Stimulated activated CD4-positive, alpha-beta T cell treated with anti-CD3 and anti-CD28 coated beads, TNF-alpha, amount 100 ng/mL, for 1 hour (primary cell): ENCODE data around the gene LCK.

Source experiments
- DNase-seq, 3 donors: peaks; one replicate each; pipeline ENCODE4 v3.0.0-alpha.2; 2020; ENCODE audit warnings: low read depth in 3 of 3, low spot score in 1 of 3

The LCK gene

DNA sequence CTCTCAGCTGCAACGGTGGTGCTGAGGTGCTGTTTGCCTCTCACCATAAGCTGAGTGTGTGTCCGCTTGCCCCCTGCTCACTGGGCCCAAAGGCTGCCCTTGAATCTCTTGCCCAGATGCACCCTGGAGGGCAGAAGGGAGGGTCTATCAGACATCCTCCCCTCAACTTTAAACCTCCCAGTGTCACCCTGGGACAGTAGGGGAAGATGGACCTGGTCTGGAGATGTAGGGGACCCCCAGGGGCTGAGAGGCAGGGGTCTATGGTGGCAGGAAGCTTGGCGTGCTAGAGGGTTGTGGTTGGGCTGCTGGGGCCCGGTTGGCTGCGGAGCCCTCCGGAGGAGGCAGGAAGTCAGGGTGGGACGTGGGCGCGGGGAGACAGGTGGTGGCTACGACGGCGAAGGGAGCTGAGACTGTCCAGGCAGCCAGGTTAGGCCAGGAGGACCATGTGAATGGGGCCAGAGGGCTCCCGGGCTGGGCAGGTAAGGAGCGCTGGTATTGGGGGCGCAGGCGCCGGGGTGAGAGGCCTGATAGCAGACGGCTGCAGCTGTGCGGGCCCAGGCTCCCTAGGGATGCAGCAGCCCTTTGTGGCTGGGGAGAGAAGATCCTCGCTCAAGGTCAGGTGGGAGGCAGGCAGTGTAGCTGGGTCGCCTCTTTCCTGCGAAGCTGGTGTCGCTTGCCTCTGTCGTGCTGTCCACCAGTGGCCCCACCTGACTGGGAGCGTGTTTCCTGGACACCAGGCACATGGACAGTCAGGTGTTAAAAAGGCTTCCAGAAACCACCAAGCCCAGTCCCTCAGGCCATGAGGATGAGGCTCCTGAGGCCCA is at the start of gene LCK:
TSS of gene LCK (plus strand) at position 373 of the 824 bp plus-strand sequence. CDS start 23,065 bp downstream, outside the sequence.
- DNase-seq = peak in 1 of 3 donors; percentile 51

DNA sequence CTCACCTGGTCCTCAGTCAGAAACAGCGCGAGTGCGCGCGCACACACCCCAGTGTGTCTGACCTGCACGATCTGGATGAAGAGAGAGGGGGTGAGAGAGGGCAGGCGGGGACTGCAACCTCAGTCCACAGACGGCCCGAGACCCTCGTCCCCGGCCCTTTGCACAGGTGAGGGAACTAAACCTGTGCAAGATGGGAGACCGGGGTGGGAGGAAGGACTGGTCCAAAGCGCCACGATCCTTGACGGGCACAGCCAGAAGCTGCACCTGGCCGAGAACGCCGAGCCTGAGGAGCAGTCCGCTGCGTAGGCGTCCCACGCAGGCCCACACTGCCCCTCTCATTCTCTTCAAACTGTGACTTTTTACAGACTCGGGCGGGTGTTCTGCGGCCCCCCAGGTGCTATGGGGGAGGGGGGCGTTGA is 46.1 kb upstream of the LCK start:
- DNase-seq = no peak

DNA sequence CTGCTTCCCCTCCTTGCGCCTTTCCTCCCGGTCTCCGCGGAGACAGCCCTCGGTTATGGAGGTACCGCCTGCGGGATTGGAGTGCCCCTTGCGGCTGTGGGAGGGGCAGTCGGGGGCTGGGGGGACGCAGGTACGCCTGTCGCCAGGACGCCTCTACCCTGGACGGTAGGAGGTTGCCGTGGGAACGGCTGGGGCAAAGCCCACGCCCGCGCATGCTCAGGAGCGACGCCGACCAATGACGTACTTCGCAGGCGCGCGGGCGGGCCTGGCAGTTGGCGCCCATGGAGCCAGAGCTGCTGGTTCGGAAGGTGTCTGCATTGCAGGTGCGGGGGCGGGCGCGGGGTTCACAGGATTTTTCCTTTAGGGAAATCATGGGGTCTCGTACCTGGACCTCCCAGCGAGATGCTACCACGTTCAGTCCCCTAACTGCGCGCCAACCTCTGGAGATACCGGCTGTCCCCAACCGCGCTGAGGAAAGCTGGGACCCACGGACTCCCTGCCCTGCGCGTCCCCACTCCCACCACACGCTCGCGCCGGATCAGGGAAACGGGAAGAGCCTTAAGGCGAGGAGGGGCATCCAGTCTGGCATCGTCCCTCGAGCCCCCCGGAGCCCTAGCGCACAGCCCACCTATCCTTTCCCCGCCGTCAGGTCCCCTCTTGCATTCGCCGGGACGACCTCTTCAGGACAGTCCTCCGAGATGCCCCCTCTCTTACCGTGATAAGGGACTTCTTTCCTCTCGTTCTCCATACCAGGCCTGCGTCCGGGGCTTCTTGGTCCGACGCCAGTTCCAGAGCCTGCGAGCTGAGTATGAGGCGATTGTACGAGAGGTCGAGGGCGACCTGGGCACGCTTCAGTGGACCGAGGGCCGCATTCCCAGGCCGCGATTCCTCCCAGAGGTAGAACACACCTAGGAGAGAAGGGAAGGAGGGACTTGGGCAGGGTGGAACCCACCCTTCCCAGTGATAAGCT is 45.4 kb upstream of the LCK start, which contains the start of gene IQCC:
TSS of gene IQCC (plus strand) at position 271 of the 970 bp plus-strand sequence. CDS start at position 282, 11 bp downstream.
- peak; percentile 63 to 75 (median 70) for DNase-seq

DNA sequence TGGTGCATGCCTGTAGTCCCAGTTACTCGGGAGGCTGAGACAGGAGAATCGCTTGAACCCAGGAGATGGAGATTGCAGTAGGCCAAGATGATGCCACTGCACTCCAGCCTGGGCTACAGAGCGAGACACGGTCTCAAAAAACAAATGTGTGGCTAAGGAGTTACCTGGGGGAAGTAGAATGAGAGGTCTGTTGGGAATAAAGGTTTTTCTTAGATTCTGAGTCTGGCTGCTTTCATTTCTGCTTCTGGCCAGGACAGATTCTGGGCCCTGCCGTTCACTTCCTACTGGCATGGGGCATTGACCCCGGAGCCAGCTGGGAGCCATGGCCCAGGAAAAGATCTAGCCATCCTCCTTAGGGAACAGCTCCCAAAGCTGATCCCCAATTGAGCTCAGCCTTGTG is 42.6 kb upstream of the LCK start:
- DNase-seq = no peak

DNA sequence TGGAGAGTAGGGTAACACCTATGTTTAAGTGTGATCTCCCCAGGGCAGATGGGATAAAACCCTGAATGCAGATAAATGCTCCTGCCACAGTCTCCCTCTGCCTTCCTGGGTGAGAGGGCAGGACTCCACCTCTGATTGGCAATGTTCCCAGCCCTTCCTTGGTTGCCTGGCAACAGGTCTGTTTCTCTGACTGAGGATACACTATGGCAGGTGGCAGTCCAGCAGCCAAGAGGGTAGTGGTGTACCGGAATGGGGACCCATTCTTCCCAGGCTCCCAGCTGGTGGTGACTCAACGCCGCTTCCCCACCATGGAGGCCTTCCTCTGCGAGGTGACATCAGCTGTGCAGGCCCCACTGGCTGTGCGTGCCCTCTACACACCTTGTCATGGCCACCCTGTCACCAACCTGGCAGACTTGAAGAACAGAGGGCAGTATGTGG is 42.2 kb upstream of the LCK start, which contains the start of gene DCDC2B:
TSS of gene DCDC2B (plus strand) at position 199 of the 438 bp plus-strand sequence. CDS start at position 204, 5 bp downstream.
- DNase-seq = no peak

DNA sequence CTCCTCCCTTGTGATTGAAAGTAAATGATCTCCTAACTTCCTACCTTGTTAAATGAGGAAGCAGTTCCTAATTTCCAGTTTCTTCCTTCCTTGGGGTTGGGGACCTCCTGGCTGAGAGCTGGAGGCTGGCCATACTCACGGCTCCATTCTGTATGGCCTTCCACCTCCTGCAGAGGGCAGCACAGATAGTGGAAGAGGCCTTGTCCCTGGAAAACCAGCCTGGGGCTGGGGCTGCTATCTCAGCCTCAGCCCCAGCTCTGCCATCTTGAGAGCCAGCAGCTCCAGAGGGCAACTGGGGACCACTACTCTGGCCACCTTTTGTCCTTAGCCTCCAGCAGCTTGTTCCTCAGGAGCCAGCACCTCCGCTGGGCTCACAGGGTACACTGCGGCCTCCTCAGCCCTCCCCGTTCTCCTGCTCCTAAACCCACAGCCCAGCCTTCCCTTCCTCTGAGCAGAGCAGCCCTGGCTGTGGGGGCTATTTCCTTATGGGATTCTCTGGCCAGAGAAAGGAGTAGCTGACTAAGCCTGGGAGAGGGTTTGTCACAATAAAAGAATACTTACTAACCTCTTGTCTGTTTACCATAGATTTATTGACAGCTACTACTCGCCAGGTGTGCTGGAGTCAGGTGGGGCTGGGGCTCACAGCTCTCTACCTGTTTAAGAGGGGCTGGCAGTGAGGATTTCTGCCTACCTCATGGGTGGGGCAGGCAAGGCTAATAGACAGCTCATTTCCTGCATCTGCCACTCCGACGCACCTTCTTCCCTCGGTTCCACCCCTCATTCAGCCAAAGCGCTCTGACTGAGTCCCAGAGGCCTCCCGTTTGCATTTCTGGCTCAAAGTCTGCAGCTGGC is 35.2 kb upstream of the LCK start:
- DNase-seq = peak in 2 of 3 donors; percentile 27 to 33

DNA sequence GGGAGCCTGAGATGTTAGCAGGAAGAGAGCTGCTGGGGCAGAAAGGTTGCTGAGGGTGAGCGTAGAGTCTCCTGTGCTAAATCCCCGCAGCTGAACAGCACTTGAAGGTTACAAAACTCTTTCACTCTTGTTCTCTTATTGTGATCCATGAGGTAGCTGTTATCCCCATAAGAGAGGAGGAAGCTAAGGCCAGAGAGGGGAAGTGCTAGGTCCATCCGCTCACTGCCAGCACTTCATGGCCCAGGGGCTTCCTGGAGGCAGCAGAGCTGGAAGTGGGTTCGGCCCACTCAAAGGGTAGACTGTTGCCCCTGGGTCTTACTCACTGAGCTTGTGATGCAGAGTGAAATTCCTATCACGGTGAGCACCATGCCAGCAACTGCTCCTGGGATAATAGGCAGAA is 34.5 kb upstream of the LCK start:
- DNase-seq = no peak

DNA sequence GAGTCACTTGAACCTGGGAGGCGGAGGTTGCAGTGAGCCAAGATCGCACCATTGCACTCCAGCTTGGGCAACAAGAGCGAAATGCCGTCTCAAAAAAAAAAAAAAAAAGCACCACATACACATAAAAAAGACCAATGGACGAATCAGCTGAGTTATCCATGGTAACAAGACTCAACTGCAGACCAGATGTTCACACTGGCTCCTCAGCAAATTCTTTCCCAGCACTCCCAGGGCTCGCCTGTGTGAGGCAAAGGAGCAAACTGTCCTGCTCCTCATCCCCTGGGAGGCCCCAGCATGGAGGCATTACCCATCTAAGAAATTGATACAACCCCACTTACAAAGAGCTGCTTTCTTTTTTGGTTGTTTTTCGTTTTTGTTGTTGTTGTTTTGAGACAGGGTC is 32.0 kb upstream of the LCK start:
- no peak for DNase-seq

DNA sequence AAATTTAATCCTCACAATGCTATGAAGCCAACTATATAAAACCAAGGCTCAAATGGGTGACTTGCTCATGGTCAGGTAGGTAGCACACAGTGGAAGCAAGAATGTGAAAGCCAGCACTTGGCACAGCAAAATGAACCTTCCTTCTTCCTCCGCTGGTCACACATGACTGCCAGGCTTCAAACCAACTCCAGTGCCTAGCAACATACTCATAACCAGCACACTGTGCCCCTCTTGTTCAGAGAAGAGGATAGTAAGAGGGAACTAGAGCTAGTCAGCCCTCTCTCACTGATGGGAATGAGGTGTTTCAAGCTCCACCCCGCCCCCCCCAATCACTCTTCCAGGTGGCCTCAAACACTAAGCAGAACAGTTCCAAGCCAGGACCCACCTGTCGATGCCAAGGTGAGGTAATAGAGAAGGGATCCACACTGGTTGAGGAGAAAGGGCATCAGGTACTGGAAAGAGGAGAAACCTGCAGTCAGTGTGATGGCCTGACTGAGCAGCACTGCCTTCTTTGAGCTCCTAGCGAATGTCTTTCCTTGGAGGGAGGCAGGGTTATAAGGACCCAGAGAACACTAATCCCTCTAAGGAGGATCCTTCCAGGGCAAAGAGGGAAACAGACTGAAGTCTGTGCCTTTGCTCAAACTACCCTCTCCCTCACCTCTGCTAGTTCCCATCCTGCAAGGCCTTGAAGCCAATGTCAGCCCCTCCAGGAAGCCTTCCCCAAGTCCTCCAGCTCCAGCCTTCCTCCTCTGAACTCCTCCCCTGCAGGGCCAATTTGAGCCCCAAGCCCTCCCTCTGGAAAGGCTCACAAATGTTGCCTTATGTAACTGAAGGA is 30.1 kb upstream of the LCK start:
- no peak for DNase-seq

DNA sequence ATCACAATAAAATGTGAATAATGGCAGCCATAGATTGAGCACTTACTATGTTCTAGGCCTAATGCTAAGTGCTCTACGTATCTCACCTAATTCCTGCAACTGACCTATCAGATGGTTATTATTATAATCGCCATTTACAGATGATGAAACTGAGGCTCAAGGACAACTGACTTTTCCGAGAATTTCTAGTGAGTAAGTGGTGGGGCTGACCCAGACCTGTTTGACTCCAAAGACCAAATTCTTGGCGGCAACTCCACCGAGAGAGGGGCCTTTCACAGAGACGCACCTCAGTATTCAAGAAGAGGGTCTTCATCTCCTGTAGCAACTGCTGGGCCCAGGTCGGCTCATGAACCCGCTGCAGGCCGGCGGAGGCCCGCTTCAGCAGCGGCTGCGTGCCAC is 29.5 kb upstream of the LCK start:
- DNase-seq = no peak

DNA sequence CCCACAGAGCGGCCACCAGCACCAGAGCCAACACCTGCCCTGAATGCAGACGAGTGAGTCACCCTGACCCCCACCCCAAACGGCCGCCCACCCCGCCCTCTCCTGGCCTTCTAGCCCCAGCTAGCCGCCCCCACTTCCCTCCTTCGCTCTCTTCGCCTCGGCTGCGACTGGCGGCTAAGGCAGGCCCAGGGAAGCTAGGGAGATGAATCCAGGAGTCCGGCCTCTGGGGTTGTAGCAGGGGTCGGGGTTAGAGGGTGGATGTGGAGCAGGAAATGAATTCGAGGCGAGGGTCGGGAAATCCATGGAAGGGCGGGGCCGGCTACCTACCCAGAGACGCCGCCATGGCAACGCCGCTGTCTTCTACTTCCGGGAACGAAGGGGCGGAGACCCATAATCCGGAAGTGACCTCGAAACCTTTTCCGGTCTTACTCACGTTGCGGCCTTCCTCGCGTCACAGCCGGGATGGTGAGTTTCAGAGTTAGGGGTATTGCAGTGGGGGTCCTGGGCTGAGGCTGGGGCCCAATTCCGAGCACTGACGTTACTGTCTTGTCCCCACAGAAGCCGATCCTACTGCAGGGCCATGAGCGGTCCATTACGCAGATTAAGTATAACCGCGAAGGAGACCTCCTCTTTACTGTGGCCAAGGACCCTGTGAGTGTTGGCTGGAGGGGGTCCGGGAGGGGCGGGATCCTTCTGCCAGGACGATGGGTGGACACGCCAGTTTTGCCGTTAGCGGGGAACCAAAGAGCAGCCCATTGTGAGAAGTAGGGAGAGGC is 28.9 kb upstream of the LCK start, which contains the start of the genes EIF3I and TMEM234:
TSS of gene EIF3I (plus strand) at position 428 of the 776 bp plus-strand sequence. CDS start at position 463, 35 bp downstream.
TSS of gene TMEM234 (minus strand) at position 374 of the 776 bp plus-strand sequence. CDS start at position 343, 31 bp downstream.
- peak; percentile 75 to 79 (median 78) for DNase-seq

DNA sequence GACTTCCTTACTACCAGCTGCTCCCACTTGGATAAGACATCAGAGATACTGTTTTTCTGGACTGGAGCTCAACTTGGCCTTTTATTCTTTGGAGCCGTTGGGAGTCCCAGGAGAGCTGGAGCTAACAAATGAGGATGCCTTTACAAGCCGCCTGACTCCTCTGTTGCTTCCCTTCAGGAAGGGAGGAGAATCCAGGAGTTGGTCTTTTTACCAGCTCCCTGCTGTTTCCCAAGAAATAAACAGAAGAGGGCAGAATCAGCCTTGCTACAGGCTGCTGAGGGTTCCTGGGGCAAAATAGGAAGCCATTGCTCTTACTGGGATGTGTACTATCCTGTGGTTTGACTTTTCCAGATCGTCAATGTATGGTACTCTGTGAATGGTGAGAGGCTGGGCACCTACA is 27.4 kb upstream of the LCK start:
- DNase-seq = no peak

DNA sequence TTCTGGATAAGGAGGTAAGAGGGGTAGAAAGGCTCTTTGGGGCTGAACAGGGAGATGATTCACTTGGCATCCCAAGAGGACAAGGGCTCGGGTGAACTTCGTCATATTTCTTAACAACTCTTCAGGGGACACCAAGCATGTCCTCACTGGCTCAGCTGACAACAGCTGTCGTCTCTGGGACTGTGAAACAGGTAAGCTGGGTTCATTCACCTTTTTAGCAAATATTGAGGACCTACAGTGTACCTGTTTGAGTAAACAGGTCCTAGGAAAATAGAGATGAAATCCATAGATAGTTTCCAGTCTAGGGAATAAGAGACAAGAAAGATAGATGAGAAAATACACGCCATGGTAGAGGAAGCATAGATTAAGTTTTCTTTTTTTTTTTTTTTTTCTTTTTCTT is 26.8 kb upstream of the LCK start:
- no peak for DNase-seq

DNA sequence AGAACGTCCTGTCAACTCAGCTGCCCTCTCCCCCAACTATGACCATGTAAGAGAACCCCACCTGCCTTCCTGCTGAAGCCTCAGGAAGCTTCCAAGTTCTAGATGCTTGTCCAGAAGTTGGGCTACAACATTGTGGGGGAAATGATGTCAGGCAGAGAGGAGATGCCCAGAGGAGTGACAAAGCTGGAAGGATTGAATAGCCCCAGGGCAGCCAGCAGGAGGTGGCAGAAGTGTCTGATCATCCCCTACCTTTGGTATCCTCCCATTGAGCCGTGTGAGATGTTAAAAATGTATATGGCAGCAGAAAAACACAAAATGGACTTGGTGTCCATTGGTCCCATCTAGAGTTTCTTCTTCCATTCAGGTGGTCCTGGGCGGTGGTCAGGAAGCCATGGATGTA is 22.3 kb upstream of the LCK start:
- DNase-seq = no peak

DNA sequence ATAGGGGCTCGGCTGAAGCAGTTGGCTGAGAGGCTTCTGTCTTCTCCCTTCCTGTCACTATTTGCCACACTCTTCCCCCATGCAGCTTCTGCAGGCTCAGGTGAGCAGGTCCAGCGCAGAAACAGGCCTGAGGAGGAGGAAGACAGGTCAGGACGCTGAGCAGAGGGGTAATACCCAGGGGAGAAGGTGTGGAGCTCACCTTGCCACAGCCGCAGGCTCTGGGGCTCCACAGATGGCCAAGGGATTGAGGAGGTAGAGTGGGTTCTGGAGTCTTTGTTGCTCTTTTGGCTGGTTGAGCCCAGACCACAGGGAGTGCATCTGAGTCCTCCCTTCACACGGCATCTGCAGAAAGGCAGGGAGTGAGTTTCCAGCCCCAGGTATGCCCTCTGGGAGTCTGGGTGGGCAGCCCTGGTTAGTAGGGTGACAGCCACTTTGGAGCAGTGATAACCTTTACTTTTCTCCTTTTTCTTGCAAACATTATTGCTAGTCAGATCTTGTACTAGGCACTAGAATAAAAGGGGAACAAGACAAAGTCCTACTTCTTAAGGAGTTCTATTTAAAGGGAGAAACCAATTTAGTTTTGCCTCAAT is 19.1 kb upstream of the LCK start:
- DNase-seq = no peak

DNA sequence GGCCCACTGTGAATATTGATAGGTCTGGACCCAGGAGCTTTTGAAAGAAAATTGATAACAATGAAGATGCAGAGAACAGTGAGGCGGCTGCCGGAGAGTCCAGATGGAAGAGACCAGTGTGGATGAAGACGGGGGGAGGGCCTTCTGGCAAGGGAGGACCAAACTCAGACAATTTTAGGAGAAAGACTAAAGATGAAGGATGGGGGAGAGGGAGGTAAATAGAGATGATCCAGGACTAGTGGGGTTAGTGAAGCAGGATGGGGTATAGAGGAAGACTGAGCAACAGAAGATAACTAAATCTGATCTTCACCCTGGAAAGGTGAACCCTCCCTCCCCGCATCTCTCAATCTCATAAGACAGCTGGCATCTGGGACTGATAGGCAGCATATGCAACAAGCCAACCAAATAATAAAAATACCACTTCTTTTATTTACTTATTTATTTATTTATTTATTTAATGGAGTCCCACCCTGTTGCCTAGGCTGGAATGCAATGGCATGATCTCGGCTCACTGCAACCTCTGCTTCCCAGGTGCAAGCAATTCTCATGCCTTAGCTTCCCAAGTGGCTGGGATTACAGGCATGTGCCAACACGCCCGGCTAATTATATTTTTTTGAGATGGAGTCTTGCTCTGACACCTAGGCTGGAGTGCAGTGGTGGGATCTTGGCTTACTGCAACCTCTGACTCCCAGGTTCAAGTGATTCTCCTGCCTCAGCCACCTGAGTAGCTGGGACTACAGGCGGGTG is 18.3 kb upstream of the LCK start:
- DNase-seq = no peak

DNA sequence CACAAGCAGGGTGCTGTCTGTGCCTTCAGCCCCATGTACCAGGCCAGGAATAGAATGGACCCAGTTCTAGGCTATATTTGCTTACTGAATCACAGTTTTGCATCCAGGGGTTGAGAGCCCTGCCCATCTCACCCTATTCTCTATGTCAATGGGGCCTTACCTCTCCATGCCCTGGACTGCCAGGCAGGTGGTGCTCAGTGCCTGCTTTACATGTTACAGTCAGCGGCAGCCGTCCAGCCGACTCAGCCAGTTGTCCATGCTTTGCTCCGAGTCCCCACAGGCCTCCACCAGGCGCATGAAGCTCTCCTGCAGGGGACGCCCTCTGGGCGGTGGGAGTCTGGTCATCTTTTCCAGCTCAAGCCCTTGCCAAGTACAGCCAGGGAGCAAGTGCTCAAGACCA is 16.3 kb upstream of the LCK start:
- no peak for DNase-seq

DNA sequence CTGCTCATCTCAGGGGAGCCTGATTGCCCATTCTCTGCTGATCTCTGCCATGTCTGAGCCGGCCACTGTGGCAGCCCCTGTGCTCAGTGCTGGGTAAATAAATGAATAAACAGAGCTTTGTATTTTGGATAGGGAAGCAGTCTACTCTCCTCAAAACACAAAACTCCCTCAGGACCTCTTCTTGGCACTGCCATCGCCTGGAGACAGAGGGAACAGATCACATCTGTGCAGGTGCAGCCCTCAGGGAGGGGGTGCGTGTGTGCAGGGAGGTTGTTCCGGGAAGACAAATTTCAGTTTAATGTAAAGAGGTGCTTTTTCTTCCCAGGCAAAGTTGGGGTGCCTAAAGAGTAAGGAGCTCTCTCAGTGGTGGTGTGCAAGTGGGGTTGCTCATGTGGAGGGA is 11.7 kb upstream of the LCK start:
- DNase-seq = no peak
